AG09319 (cell line): ENCODE results near the gene VWA2.
"Not testable (repeated sequence)": the region's sequence is repeated elsewhere in the genome, so short reads cannot be mapped to it uniquely, and the experiment has no call there.

Experiments used
- DNase-seq: peaks from one replicate; pipeline ENCODE4 v3.0.0-alpha.2; 2010; ENCODE audit warnings: low read depth; ENCODE audit errors: extremely low read depth
- CTCF ChIP-seq: IDR thresholded peaks from 2 replicates; pipeline ENCODE4 v1.5.1; 2011; ENCODE audit warnings: low read depth, mild to moderate bottlenecking, inconsistent platforms, low read length, moderate library complexity

The VWA2 gene

GRCh38 chr10:114326795-114327194, 87.7 kb downstream of the VWA2 start:
- DNase-seq = no peak
- no peak for TF ChIP-seq CTCF

GRCh38 chr10:114327537-114328440, 88.7 kb downstream of the VWA2 start:
- no peak for DNase-seq
- no peak for TF ChIP-seq CTCF

- TF ChIP-seq CTCF = no peak
- DNase-seq = no peak
Measured at GRCh38 chr10:114328441-114328812, 89.4 kb downstream of the VWA2 start.

GRCh38 chr10:114328874-114329273, 89.8 kb downstream of the VWA2 start:
- no peak for TF ChIP-seq CTCF
- DNase-seq = no peak

GRCh38 chr10:114329634-114330365, 90.7 kb downstream of the VWA2 start:
- no peak for DNase-seq
- no peak for TF ChIP-seq CTCF

GRCh38 chr10:114332301-114333192, 93.5 kb downstream of the VWA2 start:
- no peak for DNase-seq
- no peak for TF ChIP-seq CTCF

GRCh38 chr10:114333441-114333840, 94.4 kb downstream of the VWA2 start:
- not testable (repeated sequence) for DNase-seq
